HCT116 (cell line): ENCODE results near the gene HHIPL1. TPM values are rescaled to one million over a fixed set of nuclear protein-coding genes. Genes with fewer than 3 reads are reported as not detected.

Experiments
- ATAC-seq: fragments of 200-7000 bp; cut with Tn5 transposase; 2 replicates; pipeline ENCODE4 v1.9.1; 2020; ENCODE audit warnings: mild to moderate bottlenecking, moderate library complexity
- BruUV-seq: library from RNA; stranded (reverse); fragments of 400-500 nt; replicated peaks from 2 replicates; lab custom pipeline; 2021; lab: Mats Ljungman, UMichigan
- CTCF ChIA-PET: fragments of 300-600 bp; sonication (Branson Sonifier 250); formaldehyde crosslinking; loops from one replicate; lab custom pipeline; 2021; ENCODE audit warnings: antibody characterized with exemption; lab: Charles Lee
- POLR2A ChIA-PET: fragments of 300-600, 350-600 bp; sonication (Branson Sonifier 250); formaldehyde crosslinking; loops from one replicate; lab custom pipeline; 2021; ENCODE audit warnings: antibody characterized with exemption; lab: Charles Lee
- RAD21 ChIA-PET, 2 experiments: fragments of 300-600 bp; sonication (Branson Sonifier 250); formaldehyde crosslinking; loops; one replicate each; lab custom pipeline; 2023; ENCODE audit warnings: low total read pairs in 2 of 2; ENCODE audit not compliant: uncharacterized antibody in 2 of 2, unreplicated experiment in 2 of 2, low non-redundant PET in 1 of 2; lab: Charles Lee
- DNase-seq: peaks from one replicate; pipeline ENCODE4 v3.0.0-alpha.2; 2010; ENCODE audit warnings: low read depth, low spot score
- H2AFZ ChIP-seq: fragments of 200-600 bp; shearing (Covaris generic), sonication (generic); 2 replicates; pipeline ENCODE4 v1.6.1; 2017; ENCODE audit warnings: low read depth, mixed run types, mixed read lengths, antibody characterized with exemption, low read length; ENCODE audit not compliant: poor library complexity, severe bottlenecking
- H3K27ac ChIP-seq: 2 replicates; pipeline ENCODE4 v1.5.1; 2012; ENCODE audit warnings: low read depth, low read length
- H3K27me3 ChIP-seq: fragments of 200-600 bp; sonication (generic); 2 replicates; pipeline ENCODE4 v1.6.1; 2016; ENCODE audit warnings: mixed run types, low read length, mixed read lengths; ENCODE audit not compliant: insufficient read depth
- H3K36me3 ChIP-seq, 2 experiments: fragments of 200-500 bp in 1 of 2; fragments of 200-600 bp in 1 of 2; sonication (Bioruptor generic) in 1 of 2; sonication (generic) in 1 of 2; 2 replicates each; pipeline versions ENCODE4 v1.5.1 to v1.6.1; 2014 to 2016; ENCODE audit warnings: low read length in 2 of 2, inconsistent platforms in 1 of 2, mixed read lengths in 1 of 2, mixed run types in 1 of 2; ENCODE audit not compliant: insufficient read depth in 2 of 2, control insufficient read depth in 1 of 2
- H3K4me1 ChIP-seq, 2 experiments: fragments of 200-600 bp in 1 of 2; sonication (generic) in 1 of 2; 2 replicates each; pipeline versions ENCODE4 v1.5.1 to v1.6.1; 2012 to 2017; ENCODE audit warnings: low read length in 2 of 2, inconsistent platforms in 1 of 2, mild to moderate bottlenecking in 1 of 2, mixed read lengths in 1 of 2, mixed run types in 1 of 2, moderate library complexity in 1 of 2; ENCODE audit not compliant: insufficient read depth in 2 of 2, control insufficient read depth in 1 of 2
- H3K4me2 ChIP-seq: fragments of 200-600 bp; sonication (generic); 2 replicates; pipeline ENCODE4 v1.6.1; 2017; ENCODE audit warnings: mixed run types, low read length, mixed read lengths
- H3K4me3 ChIP-seq, 2 experiments: fragments of 200-600 bp in 1 of 2; sonication (generic) in 1 of 2; replicated peaks in 1 of 2; 2 replicates each; pipeline ENCODE4 v1.5.1; 2011 to 2016; ENCODE audit warnings: low read length in 2 of 2, control low read depth in 1 of 2, low read depth in 1 of 2, mild to moderate bottlenecking in 1 of 2, mixed read lengths in 1 of 2, mixed run types in 1 of 2
- H3K79me2 ChIP-seq: fragments of 200-600 bp; sonication (generic); 2 replicates; pipeline ENCODE4 v1.6.1; 2017; ENCODE audit warnings: mild to moderate bottlenecking, mixed run types, low read length, moderate library complexity, mixed read lengths; ENCODE audit not compliant: insufficient read depth
- H3K9ac ChIP-seq: fragments of 200-600 bp; sonication (generic); 2 replicates; pipeline ENCODE4 v1.6.1; 2016; ENCODE audit warnings: low read length, mixed read lengths
- H3K9me2 ChIP-seq: fragments of 200-600 bp; sonication (generic), shearing (Covaris generic); 2 replicates; pipeline ENCODE4 v1.6.1; 2017; ENCODE audit warnings: mixed run types, mild to moderate bottlenecking, moderate library complexity; ENCODE audit not compliant: insufficient read depth
- H3K9me3 ChIP-seq, 2 experiments: fragments of 200-500 bp in 1 of 2; fragments of 200-600 bp in 1 of 2; sonication (Bioruptor generic) in 1 of 2; sonication (generic) in 1 of 2; 2 replicates each; pipeline ENCODE4 v1.6.1; 2014 to 2017; ENCODE audit warnings: low read length in 2 of 2, mixed read lengths in 2 of 2, inconsistent platforms in 1 of 2, low read depth in 1 of 2, mild to moderate bottlenecking in 1 of 2, mixed run types in 1 of 2, moderate library complexity in 1 of 2; ENCODE audit not compliant: control insufficient read depth in 1 of 2, insufficient read depth in 1 of 2
- H4K20me1 ChIP-seq: fragments of 200-600 bp; sonication (generic), shearing (Covaris generic); 2 replicates; pipeline ENCODE4 v1.6.1; 2017; ENCODE audit warnings: mixed run types, mild to moderate bottlenecking, moderate library complexity; ENCODE audit not compliant: insufficient read depth
- CBX3 ChIP-seq: IDR thresholded peaks from 2 replicates; pipeline ENCODE4 v1.6.1; 2012; ENCODE audit warnings: low read depth
- EZH2 ChIP-seq: fragments of 200-600 bp; sonication (generic); IDR thresholded peaks from 2 replicates; pipeline ENCODE4 v1.6.1; 2017; ENCODE audit warnings: antibody characterized with exemption, mixed run types
- EZH2phosphoT487 ChIP-seq: fragments of 200-600 bp; IDR thresholded peaks from 2 replicates; pipeline ENCODE4 v1.6.1; 2018; ENCODE audit warnings: antibody characterized with exemption, borderline replicate concordance
- JUND ChIP-seq: IDR thresholded peaks from 2 replicates; pipeline ENCODE4 v1.6.1; 2012
- SP1 ChIP-seq: IDR thresholded peaks from 2 replicates; pipeline ENCODE4 v1.6.1; 2012; ENCODE audit warnings: low read depth
- TCF7L2 ChIP-seq: IDR thresholded peaks from 2 replicates; pipeline ENCODE4 v1.7.0; 2011; ENCODE audit warnings: borderline replicate concordance, inconsistent platforms; ENCODE audit not compliant: insufficient read depth, insufficient read length; ENCODE audit errors: extremely low read depth
- YY1 ChIP-seq: IDR thresholded peaks from 2 replicates; pipeline ENCODE4 v1.6.1; 2011; ENCODE audit warnings: low read length, low read depth, moderate library complexity, mild to moderate bottlenecking; ENCODE audit not compliant: insufficient replicate concordance; ENCODE audit errors: extremely low read depth
- ZFX ChIP-seq: fragments of 450-650 bp; IDR thresholded peaks from 2 replicates; pipeline ENCODE4 v1.6.1; 2017
- ZNF274 ChIP-seq: fragments of 200-500 bp; sonication (Bioruptor generic); IDR thresholded peaks from 2 replicates; pipeline ENCODE4 v1.6.1; 2014; ENCODE audit warnings: mild to moderate bottlenecking, low read depth, low read length, inconsistent platforms
- intact Hi-C: fragments of 100-400 bp; cut with micrococcal nuclease; formaldehyde crosslinking; loops from 2 replicates; pipeline ENCODE4 v1.10.0; 2022
- total RNA-seq: library from RNA; stranded (reverse); gene quantifications from one replicate; pipeline ENCODE4 v1.2.1, GENCODE V29; 2021; ENCODE audit not compliant: unreplicated experiment
- TF ChIP-seq, protein P1 (sequence below): IDR thresholded peaks from 2 replicates; pipeline ENCODE4 v1.6.1; 2011; ENCODE audit warnings: mild to moderate bottlenecking, low read length, moderate library complexity; ENCODE audit not compliant: insufficient replicate concordance; ENCODE audit errors: extremely low read depth
- TF ChIP-seq, protein P2 (sequence below): IDR thresholded peaks from 2 replicates; pipeline ENCODE4 v1.6.1; 2012; ENCODE audit warnings: low read depth

Gene HHIPL1
- total RNA-seq, 1 experiment from 2014 or later, result not detected

DNA sequence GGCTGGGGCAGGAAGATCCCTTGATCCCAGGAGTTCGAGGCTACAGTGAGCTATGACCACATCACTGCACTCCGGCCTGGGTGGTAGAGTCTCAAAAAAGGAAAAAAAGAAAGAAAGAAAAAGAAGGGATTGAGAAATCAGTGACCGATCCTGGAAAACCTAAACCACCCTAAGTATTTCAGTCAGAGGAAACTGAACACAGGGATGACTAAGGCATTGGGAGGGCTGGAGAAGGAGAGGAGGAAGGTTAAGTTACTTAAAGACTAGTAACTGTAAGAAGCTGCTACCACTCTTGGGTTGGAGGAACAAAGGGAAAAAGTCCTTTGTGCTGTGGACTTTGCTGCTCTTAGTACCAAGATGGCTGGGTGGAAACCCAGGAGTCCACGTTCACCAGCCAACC is 10.6 kb downstream of the HHIPL1 start:
- H3K9me2 ChIP-seq, result no peaks in the 10 kb centered on the region
- POLR2A ChIA-PET, result no interaction called here
- H3K9ac ChIP-seq, result no peak overlapping the region
- BruUV-seq, result no TSS peak
- H3K27me3 ChIP-seq, result 0 out of 2 replicates have a peak, but pooled peaks cover 7% of the 10 kb centered on the region
- H3K4me3 ChIP-seq, result no peak overlapping the region
- H3K9me3 ChIP-seq, result no peaks in the 10 kb centered on the region
- no peak overlapping the region for H3K27ac ChIP-seq
- no peak overlapping the region for H2AFZ ChIP-seq
- RAD21 ChIA-PET, result no interaction called here
- H3K79me2 ChIP-seq, result no peaks in the 10 kb centered on the region
- ATAC-seq, result no peak
- CTCF ChIA-PET, result no interaction called here
- no peaks in the 10 kb centered on the region for H3K36me3 ChIP-seq
- no peak for DNase-seq
- H3K4me1 ChIP-seq, result peaks cover 3 to 4% of the 10 kb centered on the region in 2 experiments; a peak in 1 of 4 replicates
- H3K4me2 ChIP-seq, result no peak overlapping the region
- intact Hi-C loops, result no loop called here
- TF ChIP-seq, protein P1, sequence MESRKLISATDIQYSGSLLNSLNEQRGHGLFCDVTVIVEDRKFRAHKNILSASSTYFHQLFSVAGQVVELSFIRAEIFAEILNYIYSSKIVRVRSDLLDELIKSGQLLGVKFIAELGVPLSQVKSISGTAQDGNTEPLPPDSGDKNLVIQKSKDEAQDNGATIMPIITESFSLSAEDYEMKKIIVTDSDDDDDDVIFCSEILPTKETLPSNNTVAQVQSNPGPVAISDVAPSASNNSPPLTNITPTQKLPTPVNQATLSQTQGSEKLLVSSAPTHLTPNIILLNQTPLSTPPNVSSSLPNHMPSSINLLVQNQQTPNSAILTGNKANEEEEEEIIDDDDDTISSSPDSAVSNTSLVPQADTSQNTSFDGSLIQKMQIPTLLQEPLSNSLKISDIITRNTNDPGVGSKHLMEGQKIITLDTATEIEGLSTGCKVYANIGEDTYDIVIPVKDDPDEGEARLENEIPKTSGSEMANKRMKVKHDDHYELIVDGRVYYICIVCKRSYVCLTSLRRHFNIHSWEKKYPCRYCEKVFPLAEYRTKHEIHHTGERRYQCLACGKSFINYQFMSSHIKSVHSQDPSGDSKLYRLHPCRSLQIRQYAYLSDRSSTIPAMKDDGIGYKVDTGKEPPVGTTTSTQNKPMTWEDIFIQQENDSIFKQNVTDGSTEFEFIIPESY, result no peak
- no peak for TF ChIP-seq JUND
- TF ChIP-seq EZH2, result no peak
- TF ChIP-seq SP1, result no peak
- TF ChIP-seq ZNF274, result no peak
- TF ChIP-seq EZH2phosphoT487, result no peak
- no peak for TF ChIP-seq YY1
- TF ChIP-seq, protein P2, sequence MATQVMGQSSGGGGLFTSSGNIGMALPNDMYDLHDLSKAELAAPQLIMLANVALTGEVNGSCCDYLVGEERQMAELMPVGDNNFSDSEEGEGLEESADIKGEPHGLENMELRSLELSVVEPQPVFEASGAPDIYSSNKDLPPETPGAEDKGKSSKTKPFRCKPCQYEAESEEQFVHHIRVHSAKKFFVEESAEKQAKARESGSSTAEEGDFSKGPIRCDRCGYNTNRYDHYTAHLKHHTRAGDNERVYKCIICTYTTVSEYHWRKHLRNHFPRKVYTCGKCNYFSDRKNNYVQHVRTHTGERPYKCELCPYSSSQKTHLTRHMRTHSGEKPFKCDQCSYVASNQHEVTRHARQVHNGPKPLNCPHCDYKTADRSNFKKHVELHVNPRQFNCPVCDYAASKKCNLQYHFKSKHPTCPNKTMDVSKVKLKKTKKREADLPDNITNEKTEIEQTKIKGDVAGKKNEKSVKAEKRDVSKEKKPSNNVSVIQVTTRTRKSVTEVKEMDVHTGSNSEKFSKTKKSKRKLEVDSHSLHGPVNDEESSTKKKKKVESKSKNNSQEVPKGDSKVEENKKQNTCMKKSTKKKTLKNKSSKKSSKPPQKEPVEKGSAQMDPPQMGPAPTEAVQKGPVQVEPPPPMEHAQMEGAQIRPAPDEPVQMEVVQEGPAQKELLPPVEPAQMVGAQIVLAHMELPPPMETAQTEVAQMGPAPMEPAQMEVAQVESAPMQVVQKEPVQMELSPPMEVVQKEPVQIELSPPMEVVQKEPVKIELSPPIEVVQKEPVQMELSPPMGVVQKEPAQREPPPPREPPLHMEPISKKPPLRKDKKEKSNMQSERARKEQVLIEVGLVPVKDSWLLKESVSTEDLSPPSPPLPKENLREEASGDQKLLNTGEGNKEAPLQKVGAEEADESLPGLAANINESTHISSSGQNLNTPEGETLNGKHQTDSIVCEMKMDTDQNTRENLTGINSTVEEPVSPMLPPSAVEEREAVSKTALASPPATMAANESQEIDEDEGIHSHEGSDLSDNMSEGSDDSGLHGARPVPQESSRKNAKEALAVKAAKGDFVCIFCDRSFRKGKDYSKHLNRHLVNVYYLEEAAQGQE, result no peak
- TF ChIP-seq ZFX, result no peak
- no peak for TF ChIP-seq CBX3
- no peak for TF ChIP-seq TCF7L2
- no peaks in the 10 kb centered on the region for H4K20me1 ChIP-seq
